GM18909 (cell line): ENCODE measurements around the gene UBE2D3.
A peak's percentile ranks its signal among the peaks of the same experiment; 100 is the strongest.
"Not testable (repeated sequence)": the region's sequence is repeated elsewhere in the genome, so short reads cannot be mapped to it uniquely, and the experiment has no call there.

ENCODE experiments used
- ATAC-seq: cut with Tn5 transposase; IDR thresholded peaks from one replicate; pipeline ENCODE4 v1.9.1; 2021; ENCODE audit warnings: mild to moderate bottlenecking; ENCODE audit not compliant: unreplicated experiment, poor library complexity

UBE2D3 gene

GRCh38 chr4:102826890-102827673 lies at the start of gene UBE2D3:
Gene UBE2D3, minus strand, starts transcription at chr4:102827551. Its CDS starts 1,043 bp downstream, at chr4:102826508.
- ATAC-seq, result peak; percentile 36

GRCh38 chr4:102871772-102872171 lies 44.4 kb upstream of the UBE2D3 start:
- ATAC-seq, result no peak

- ATAC-seq, result peak; percentile 34
These were observed 42.3 kb upstream of the UBE2D3 start for GRCh38 chr4:102869569-102870197.

- ATAC-seq, result peak; percentile 90
These were observed 41.6 kb upstream of the UBE2D3 start, which contains the start of gene CISD2 for GRCh38 chr4:102868781-102869568. Gene CISD2, plus strand, starts transcription at chr4:102868992. Its CDS starts 93 bp downstream, at chr4:102869085.

GRCh38 chr4:102868153-102868780 lies 40.9 kb upstream of the UBE2D3 start:
- no peak for ATAC-seq

DNA sequence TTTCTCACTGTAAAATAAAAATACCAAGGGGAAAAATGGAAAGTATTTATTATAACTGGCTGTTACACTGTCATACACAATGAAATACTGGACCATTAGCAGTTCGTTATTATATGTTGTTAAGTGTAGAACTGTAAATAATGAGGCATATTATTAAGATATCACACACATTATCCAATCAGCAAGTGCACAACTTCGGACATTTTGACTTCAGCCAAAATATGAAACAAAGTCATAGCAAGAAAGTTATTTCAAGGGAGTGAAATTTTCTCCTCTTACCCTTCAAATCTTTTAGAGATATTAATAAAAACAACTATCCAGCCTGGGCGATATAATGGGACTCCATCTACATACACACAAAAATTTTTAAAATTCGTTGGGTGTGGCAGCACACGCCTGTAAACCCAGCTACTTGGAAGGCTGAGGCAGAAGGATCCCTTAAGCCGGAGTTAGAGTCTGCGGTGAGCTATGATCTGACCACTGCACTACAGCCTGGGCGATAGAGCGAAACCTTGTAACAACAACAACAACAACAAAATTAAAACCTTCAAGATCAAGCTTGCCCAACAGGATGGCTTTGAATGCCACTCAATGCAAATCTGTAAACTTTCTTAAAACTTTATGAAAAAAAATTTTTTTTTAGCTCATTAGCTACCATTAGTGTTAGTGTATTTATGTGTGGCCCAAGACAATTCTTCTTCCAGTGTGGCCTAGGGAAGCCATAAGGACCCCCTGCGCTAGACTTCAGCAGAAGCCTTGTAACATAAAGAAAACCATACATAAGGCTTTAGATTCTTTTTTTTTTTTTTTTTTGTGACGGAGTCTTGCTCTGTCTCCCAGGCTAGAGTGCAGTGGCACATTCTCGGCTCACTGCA lies 40.2 kb upstream of the UBE2D3 start:
- ATAC-seq, result no peak

DNA sequence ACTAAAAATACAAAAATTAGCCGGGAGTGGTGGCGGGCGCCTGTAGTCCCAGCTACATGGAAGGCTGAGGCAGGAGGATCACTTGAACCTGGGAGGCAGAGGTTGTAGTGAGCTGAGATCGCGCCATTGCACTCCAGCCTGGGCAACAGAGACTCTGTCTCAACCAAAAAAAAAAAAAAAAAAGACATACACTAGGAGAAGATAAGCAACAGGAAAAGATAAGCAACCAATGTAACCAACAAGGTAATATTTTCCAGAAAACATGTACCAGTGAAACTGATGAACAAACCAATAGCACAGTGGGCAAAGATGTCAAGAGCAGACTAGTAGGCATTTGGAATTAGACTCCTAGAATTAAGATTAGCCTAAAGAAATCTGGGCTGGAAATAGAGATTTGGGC lies 38.0 kb upstream of the UBE2D3 start:
- not testable (repeated sequence) for ATAC-seq

GRCh38 chr4:102862747-102863146 lies 35.4 kb upstream of the UBE2D3 start:
- no peak for ATAC-seq

DNA sequence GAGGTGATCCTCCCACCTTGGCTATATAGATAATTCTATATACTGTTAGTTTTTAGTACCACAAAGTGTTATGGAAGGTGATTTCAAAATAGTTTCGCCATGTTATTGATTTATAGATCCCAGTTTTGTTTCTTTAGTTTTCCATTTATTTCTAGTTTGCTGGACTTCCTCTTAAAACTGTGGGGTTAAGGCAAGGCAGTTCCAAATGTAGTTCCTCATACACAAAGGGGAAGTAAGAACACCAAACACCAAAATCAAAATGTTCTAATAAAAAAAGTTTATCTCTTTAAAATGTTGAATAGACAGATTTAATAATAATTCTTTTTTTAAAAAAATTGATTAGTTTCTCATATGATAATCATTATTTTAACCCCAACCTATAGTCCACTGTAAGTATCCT lies 34.7 kb upstream of the UBE2D3 start:
- ATAC-seq, result no peak

DNA sequence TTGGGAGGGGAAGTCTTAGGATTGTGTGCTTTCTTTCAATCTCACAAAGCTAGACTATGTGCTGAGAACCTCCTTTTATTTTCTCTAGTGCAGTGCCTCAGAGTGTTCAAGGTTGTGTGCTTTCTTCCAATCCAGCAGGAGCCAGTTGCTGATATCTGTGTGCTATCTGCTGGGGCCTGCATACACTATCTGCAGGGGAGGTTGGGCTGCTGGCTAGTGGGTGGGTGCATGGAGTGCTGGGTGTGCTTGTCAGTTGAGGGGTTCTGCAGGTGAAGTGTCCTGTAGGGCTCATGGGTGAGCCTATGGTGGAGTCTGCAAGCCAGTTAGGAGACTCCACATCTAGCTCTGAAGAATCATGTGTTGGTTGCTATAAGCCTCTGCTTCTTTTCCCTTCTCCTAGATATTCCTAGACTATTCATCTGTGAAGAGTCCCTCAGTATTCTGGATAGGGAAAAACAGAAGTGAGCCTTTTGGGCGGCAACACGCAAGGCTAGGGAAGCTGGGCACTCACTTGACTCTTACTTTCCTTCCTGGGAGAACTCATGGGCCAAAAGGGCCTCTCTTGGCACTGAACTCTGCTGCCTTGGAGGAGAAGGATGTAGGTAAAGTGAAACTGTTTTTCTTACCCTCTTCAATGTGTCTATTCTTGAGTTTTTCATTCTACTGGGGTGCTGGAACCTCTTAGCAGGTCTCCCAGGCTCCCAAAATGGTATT lies 33.4 kb upstream of the UBE2D3 start:
- no peak for ATAC-seq

- ATAC-seq, result no peak
These were observed 31.6 kb upstream of the UBE2D3 start for GRCh38 chr4:102858828-102859464.

DNA sequence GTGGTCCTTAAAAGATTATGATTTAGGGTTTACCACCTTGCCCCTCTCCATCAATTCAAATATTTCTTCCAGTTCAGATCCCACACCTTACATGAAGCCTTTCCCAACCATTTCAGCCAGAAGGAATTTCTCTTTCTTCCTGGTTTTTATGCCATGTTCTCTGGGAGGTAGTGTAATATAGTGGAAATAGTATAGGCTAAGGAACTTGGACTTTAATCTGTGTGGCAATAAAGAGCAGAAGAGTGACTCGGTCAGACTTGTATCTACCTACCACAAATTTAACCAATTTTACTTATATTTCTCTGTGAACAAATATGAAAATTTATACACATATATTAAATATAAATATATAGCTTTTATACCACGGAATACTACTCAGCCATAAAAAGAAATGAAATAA lies 23.0 kb upstream of the UBE2D3 start:
- ATAC-seq, result no peak

DNA sequence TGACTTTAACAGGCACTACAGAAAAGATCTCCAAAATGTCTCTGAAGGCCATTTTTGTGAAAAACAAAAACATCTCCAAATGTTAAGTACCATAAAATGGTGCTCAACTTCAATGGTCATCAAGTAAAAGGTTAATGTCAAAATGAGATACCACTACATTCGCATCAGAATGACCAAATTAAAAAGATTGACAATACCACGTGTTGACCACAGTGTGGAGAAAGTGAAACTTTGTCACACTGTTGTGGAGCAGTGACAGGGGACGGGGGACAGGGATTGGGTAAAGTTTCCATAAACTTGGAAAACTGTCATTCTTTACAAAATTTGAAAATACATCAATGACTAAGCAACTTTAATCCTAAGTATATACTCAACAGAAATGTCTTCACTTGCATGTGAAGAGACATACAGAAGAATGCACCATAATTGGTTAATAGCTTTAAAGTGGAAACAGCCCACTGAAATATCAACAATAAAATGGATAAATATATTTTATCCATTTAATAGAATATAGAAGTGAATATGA lies 22.3 kb upstream of the UBE2D3 start:
- ATAC-seq, result no peak

- ATAC-seq, result no peak
These were observed 20.3 kb upstream of the UBE2D3 start for GRCh38 chr4:102847687-102848086.

DNA sequence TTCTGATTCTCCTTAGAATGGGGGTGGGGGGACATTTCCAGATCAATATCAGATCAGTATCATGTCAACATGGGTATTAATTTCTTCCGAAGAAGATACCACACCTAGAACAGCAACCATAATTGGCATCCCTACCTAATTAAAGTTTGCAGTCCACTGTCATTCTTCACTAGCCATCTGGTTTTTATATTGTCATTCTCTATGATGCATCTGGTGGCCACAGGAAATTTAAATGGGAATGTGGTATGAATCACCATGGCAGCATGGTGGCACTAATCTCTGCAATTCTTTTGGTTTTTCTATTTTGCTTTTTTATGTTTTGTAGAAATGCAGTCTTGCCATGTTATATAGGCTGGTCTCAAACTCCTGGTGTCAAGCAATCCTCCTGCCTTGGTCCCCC lies 16.6 kb upstream of the UBE2D3 start:
- no peak for ATAC-seq

- ATAC-seq, result no peak
These were observed 15.9 kb upstream of the UBE2D3 start for GRCh38 chr4:102843273-102843672.

- ATAC-seq, result no peak
These were observed 15.0 kb upstream of the UBE2D3 start for GRCh38 chr4:102842367-102842766.

GRCh38 chr4:102836596-102836995 lies 9.2 kb upstream of the UBE2D3 start:
- no peak for ATAC-seq
